Activated T-cell treated with anti-CD3 and anti-CD28 coated beads for 48 hours (primary cell): Measurements from ENCODE around the gene SYNDIG1.
"Not testable (repeated sequence)": the region's sequence is repeated elsewhere in the genome, so short reads cannot be mapped to it uniquely, and the experiment has no call there.

Experiments used
- DNase-seq: peaks from one replicate; pipeline ENCODE4 v3.0.0-alpha.2; 2020; ENCODE audit warnings: low read depth

The SYNDIG1 gene

GRCh38 chr20:24611360-24612140, 142.1 kb downstream of the SYNDIG1 start:
- no peak for DNase-seq

GRCh38 chr20:24612799-24613775, 143.7 kb downstream of the SYNDIG1 start:
- no peak for DNase-seq

- no peak for DNase-seq
Measured at GRCh38 chr20:24614341-24614740, 144.9 kb downstream of the SYNDIG1 start.

GRCh38 chr20:24615353-24615752, 145.9 kb downstream of the SYNDIG1 start:
- no peak for DNase-seq

- DNase-seq, result no peak
Measured at GRCh38 chr20:24616258-24617079, 147.0 kb downstream of the SYNDIG1 start.

- DNase-seq, result no peak
Measured at GRCh38 chr20:24617080-24617432, 147.6 kb downstream of the SYNDIG1 start.

- no peak for DNase-seq
Measured at GRCh38 chr20:24617757-24618450, 148.5 kb downstream of the SYNDIG1 start.

GRCh38 chr20:24618739-24619138, 149.3 kb downstream of the SYNDIG1 start:
- no peak for DNase-seq

GRCh38 chr20:24619212-24619611, 149.8 kb downstream of the SYNDIG1 start:
- DNase-seq, result no peak

- DNase-seq, result no peak
Measured at GRCh38 chr20:24620937-24621519, 151.6 kb downstream of the SYNDIG1 start.

GRCh38 chr20:24622856-24623255, 153.4 kb downstream of the SYNDIG1 start:
- DNase-seq, result no peak

- not testable (repeated sequence) for DNase-seq
Measured at GRCh38 chr20:24626141-24626540, 156.7 kb downstream of the SYNDIG1 start.

GRCh38 chr20:24627291-24627690, 157.9 kb downstream of the SYNDIG1 start:
- DNase-seq, result no peak

- no peak for DNase-seq
Measured at GRCh38 chr20:24627926-24628325, 158.5 kb downstream of the SYNDIG1 start.

GRCh38 chr20:24628985-24629384, 159.6 kb downstream of the SYNDIG1 start:
- DNase-seq, result no peak

GRCh38 chr20:24629668-24630067, 160.2 kb downstream of the SYNDIG1 start:
- no peak for DNase-seq

- DNase-seq, result no peak
Measured at GRCh38 chr20:24630486-24631172, 161.2 kb downstream of the SYNDIG1 start.

GRCh38 chr20:24631173-24631505, 161.7 kb downstream of the SYNDIG1 start:
- no peak for DNase-seq

GRCh38 chr20:24632581-24632980, 163.2 kb downstream of the SYNDIG1 start:
- DNase-seq, result no peak

- DNase-seq, result no peak
Measured at GRCh38 chr20:24633026-24633425, 163.6 kb downstream of the SYNDIG1 start.

GRCh38 chr20:24633521-24633920, 164.1 kb downstream of the SYNDIG1 start:
- DNase-seq, result no peak
